Activated CD8-positive, alpha-beta T cell treated with anti-CD3 and anti-CD28 coated beads for 36 hours (primary cell): Measurements from ENCODE around the gene RNF223. TPM values are rescaled to one million over a fixed set of nuclear protein-coding genes. Genes with fewer than 3 reads are reported as not detected.
A peak's percentile ranks its signal among the peaks of the same experiment; 100 is the strongest.
"Not testable (repeated sequence)": the region's sequence is repeated elsewhere in the genome, so short reads cannot be mapped to it uniquely, and the experiment has no call there.

ENCODE experiments used
- ATAC-seq: fragments of 200-7000 bp; cut with Tn5 transposase; one replicate; pipeline ENCODE4 v1.10.0; 2021; ENCODE audit warnings: mild to moderate bottlenecking, moderate library complexity
- CTCF ChIA-PET: fragments of 350-600 bp; sonication (Branson Sonifier 250); formaldehyde crosslinking; loops from one replicate; lab custom pipeline; 2021; ENCODE audit warnings: antibody characterized with exemption; lab: Charles Lee
- POLR2A ChIA-PET: fragments of 350-600 bp; sonication (Branson Sonifier 250); formaldehyde crosslinking; loops from one replicate; lab custom pipeline; 2021; ENCODE audit warnings: antibody characterized with exemption; lab: Charles Lee
- DNase-seq: peaks from one replicate; pipeline ENCODE4 v3.0.0-alpha.2; 2020
- H3K27ac Mint-ChIP-seq: one replicate; pipeline ENCODE4 v1.8.0; 2021; ENCODE audit warnings: mild to moderate bottlenecking, mixed read lengths
- H3K27me3 Mint-ChIP-seq: one replicate; pipeline ENCODE4 v1.8.0; 2021; ENCODE audit warnings: mixed read lengths
- H3K36me3 Mint-ChIP-seq: one replicate; pipeline ENCODE4 v1.8.0; 2021; ENCODE audit warnings: low read depth, mixed read lengths
- H3K4me1 Mint-ChIP-seq: one replicate; pipeline ENCODE4 v1.8.0; 2021; ENCODE audit warnings: low read depth, mixed read lengths
- H3K4me3 Mint-ChIP-seq: one replicate; pipeline ENCODE4 v1.8.0; 2021; ENCODE audit warnings: mild to moderate bottlenecking, moderate library complexity, mixed read lengths
- H3K9me3 Mint-ChIP-seq: one replicate; pipeline ENCODE4 v1.8.0; 2021; ENCODE audit warnings: mixed read lengths
- CTCF ChIP-seq: fragments of 200-600 bp; IDR thresholded peaks from one replicate; pipeline ENCODE4 v1.8.0; 2022; ENCODE audit warnings: antibody characterized with exemption, mild to moderate bottlenecking
- intact Hi-C: fragments of 100-400 bp; cut with micrococcal nuclease; formaldehyde crosslinking; loops from one replicate; pipeline ENCODE4 v1.10.0; 2022
- total RNA-seq, 2 experiments: library from RNA; stranded (reverse); gene quantifications; one replicate each; pipeline ENCODE4 v1.2.3, GENCODE V29; 2021

The RNF223 gene
- total RNA-seq, 2 experiments from 2014 or later, result not detected

DNA sequence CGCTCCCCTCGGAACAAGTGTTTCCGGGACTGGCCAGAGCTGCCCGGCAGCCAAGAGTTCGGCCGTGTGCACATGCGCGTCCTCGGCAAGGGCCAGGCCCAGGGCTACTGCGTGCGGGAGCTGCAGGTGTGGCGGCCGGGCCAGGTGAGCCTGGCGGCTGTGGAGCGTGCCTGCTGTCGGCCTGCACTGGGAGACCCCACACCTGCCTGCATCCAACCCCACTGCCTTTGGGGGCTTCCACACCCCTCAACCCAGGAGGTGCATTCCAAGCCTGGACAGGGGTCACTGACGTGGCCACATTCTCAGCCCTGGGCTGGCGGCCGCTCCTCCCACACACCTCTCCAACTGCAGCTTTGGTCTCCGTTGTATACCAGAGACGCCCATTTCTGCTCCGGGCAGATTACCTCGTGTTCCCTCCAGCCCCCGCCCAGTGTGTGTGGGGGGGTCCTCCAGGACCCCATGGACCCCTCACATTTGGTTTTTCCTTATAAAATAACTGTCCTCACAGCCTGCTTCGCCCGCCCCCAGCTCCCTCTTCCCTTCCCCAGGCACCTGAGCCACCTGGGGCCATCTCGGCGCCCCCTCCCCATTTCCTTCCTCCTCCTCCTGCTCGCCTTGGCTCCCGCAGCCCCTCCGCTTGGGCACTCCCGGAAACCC, 6.1 kb downstream of the RNF223 start:
- ChIA-PET POLR2A (no interaction called here), CTCF (no interaction called here)
- DNase-seq, result no peak
- Mint-ChIP-seq H3K27ac (peak overlapping the region; percentile 30), H3K4me1 (peaks cover 26% of the 10 kb centered on the region), H3K9me3 (no peaks in the 10 kb centered on the region), H3K4me3 (peak overlapping the region; percentile 73), H3K27me3 (peaks cover 2% of the 10 kb centered on the region), H3K36me3 (peaks cover 18% of the 10 kb centered on the region)
- intact Hi-C loops, result no loop called here
- no peak for TF ChIP-seq CTCF
- no peak for ATAC-seq

- ChIA-PET CTCF (no interaction called here), POLR2A (interaction anchor here (2.2 kb wide), 1 partner anchor 31 kb away, joined by 6 read pairs; no protein-coding TSS in a partner anchor)
- DNase-seq, result no peak
- Mint-ChIP-seq H3K27me3 (peaks cover 2% of the 10 kb centered on the region), H3K4me3 (peak overlapping the region; percentile 73), H3K9me3 (no peaks in the 10 kb centered on the region), H3K4me1 (peaks cover 31% of the 10 kb centered on the region), H3K27ac (no peak overlapping the region), H3K36me3 (peaks cover 24% of the 10 kb centered on the region)
- no peak for ATAC-seq
- TF ChIP-seq CTCF, result no peak
- intact Hi-C loops, result no loop called here
Observed at GRCh38 chr1:1067284-1067859, 6.7 kb downstream of the RNF223 start.

DNA sequence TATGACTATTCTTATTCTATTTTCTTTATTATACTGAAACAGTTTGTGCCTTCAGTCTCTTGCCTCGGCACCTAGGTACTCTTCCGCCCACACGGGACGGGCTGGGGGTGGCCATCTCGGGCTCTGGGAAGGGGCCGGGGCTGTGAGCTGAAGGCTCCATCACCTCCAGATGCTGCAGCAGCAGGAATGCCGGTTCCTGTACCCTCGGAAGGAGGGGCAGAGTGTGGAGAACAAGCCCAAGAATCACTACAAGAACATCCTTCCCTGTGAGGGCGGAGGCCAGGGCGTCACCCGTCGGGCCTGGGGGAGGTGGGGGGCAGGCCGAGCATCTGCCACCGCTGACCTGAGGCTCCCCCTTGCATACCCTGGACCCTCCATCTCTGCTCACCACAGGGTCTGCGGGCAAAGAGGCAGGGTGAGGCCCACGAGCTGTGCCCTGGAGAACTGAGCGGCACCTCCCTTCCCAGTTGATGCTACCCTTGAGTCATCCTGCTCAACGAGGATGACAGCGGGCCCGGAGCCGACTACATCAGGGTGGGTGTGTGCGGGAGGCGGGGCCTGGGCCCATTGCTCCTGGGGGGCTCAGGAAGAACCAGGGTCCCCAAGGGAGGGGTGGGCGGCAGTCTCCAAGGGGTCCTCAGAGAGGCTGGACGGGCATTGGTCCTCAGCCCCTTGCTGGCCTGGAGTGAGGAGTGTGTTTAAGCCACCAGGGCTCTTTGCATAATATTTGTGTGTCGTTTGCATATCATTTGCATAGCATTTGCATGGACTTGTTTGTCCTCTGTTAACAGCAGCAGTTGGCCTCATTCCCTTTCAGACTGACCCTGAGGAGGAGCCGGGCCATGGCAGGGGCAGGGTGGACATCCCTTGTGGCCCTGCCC, 7.5 kb downstream of the RNF223 start:
- TF ChIP-seq CTCF, result no peak
- Mint-ChIP-seq H3K4me1 (peaks cover 32% of the 10 kb centered on the region), H3K9me3 (no peaks in the 10 kb centered on the region), H3K27me3 (peaks cover 2% of the 10 kb centered on the region), H3K36me3 (peaks cover 28% of the 10 kb centered on the region), H3K4me3 (peak overlapping the region; percentile 12), H3K27ac (no peak overlapping the region)
- peak; percentile 59 for DNase-seq
- intact Hi-C loops, result no loop called here
- POLR2A ChIA-PET, result interaction anchor here (1.3 to 2.2 kb wide), 2 partner anchors 16 to 32 kb away, joined by 4 to 6 read pairs; no protein-coding TSS in a partner anchor
- CTCF ChIA-PET, result no interaction called here
- no peak for ATAC-seq

GRCh38 chr1:1065940-1066304, 8.2 kb downstream of the RNF223 start:
- peaks cover 35% of the 10 kb centered on the region for H3K4me1 Mint-ChIP-seq
- intact Hi-C loops, H3K9me3 Mint-ChIP-seq, DNase-seq, H3K27me3 Mint-ChIP-seq, ATAC-seq: not testable (repeated sequence)
- H3K4me3 Mint-ChIP-seq, result peak overlapping the region; percentile 66
- CTCF ChIA-PET, result interaction anchor here (3.3 kb wide), 1 partner anchor 82 kb away, joined by 25 read pairs; no protein-coding TSS in a partner anchor
- peak overlapping the region; percentile 57 for H3K27ac Mint-ChIP-seq
- peaks cover 35% of the 10 kb centered on the region for H3K36me3 Mint-ChIP-seq
- POLR2A ChIA-PET, result interaction anchor here (1.3 to 2.2 kb wide), 2 partner anchors 16 to 33 kb away, joined by 4 to 6 read pairs; no protein-coding TSS in a partner anchor

GRCh38 chr1:1065265-1065939, 8.7 kb downstream of the RNF223 start:
- Mint-ChIP-seq H3K4me3 (peak overlapping the region; percentile 66), H3K36me3 (peaks cover 39% of the 10 kb centered on the region), H3K9me3 (no peaks in the 10 kb centered on the region), H3K27ac (peak overlapping the region; percentile 57), H3K27me3 (peaks cover 5% of the 10 kb centered on the region), H3K4me1 (peaks cover 38% of the 10 kb centered on the region)
- CTCF ChIA-PET, result interaction anchor here (2.0 to 3.3 kb wide), 6 partner anchors 27 to 81 kb away, joined by 5 to 25 read pairs (median 16); partner anchors contain the start of gene ISG15
- DNase-seq, result peak; percentile 52
- no peak for ATAC-seq
- POLR2A ChIA-PET, result interaction anchor here (1.2 to 2.8 kb wide), 5 partner anchors 9 to 73 kb away, joined by 3 to 15 read pairs (median 6); partner anchors contain the start of gene RNF223
- no peak for TF ChIP-seq CTCF
- intact Hi-C loops, result no loop called here
